Stimulated activated naive B cell treated with anti-CD40 and anti-IgM and Interleukin-4, amounts not matched to agents 10 μg/mL and 1 μg/mL and 100 μg/mL, for 72 hours (primary cell): ENCODE measurements around the gene AP5Z1.

Experiments used
- ATAC-seq, 2 donors: fragments of 150-1000 bp; cut with Tn5 transposase; replicated peaks; 2 replicates each; pipeline ENCODE4 v1.10.0; 2021; ENCODE audit warnings: moderate library complexity in 1 of 2
- DNase-seq: peaks from one replicate; pipeline ENCODE4 v3.0.0; 2021
- H3K27ac Mint-ChIP-seq: one replicate; pipeline ENCODE4 v1.8.0; 2022; ENCODE audit warnings: mild to moderate bottlenecking, mixed read lengths
- H3K27me3 Mint-ChIP-seq, 2 donors: one replicate each; pipeline ENCODE4 v1.8.0; 2022; ENCODE audit warnings: mixed read lengths in 2 of 2
- H3K36me3 Mint-ChIP-seq, 2 donors: one replicate each; pipeline ENCODE4 v1.8.0; 2022; ENCODE audit warnings: mixed read lengths in 2 of 2, mild to moderate bottlenecking in 1 of 2
- H3K4me1 Mint-ChIP-seq, 2 donors: one replicate each; pipeline ENCODE4 v1.8.0; 2022; ENCODE audit warnings: mixed read lengths in 2 of 2, mild to moderate bottlenecking in 1 of 2
- H3K4me3 Mint-ChIP-seq, 2 donors: one replicate each; pipeline ENCODE4 v1.8.0; 2022; ENCODE audit warnings: mild to moderate bottlenecking in 2 of 2, mixed read lengths in 2 of 2, moderate library complexity in 1 of 2
- H3K9me3 Mint-ChIP-seq, 2 donors: one replicate each; pipeline ENCODE4 v1.8.0; 2022; ENCODE audit warnings: mixed read lengths in 2 of 2, mild to moderate bottlenecking in 1 of 2

Gene AP5Z1

GRCh38 chr7:4739528-4739992, 35.9 kb upstream of the AP5Z1 start:
- H3K9me3 Mint-ChIP-seq = no peaks in the 10 kb centered on the region
- no peaks in the 10 kb centered on the region for H3K27me3 Mint-ChIP-seq
- peak overlapping the region; percentile 58 to 67 for H3K4me3 Mint-ChIP-seq
- H3K4me1 Mint-ChIP-seq = peaks cover 39 to 74% of the 10 kb centered on the region in 2 donors
- peaks cover 40 to 51% of the 10 kb centered on the region in 2 donors for H3K36me3 Mint-ChIP-seq
- peak; percentile 35 for DNase-seq
- peak; percentile 80 to 86 for ATAC-seq
- H3K27ac Mint-ChIP-seq = peak overlapping the region; percentile 90

GRCh38 chr7:4740796-4741195, 34.6 kb upstream of the AP5Z1 start:
- Mint-ChIP-seq H3K9me3 (no peaks in the 10 kb centered on the region), H3K27ac (peak overlapping the region; percentile 37), H3K27me3 (no peaks in the 10 kb centered on the region), H3K36me3 (peaks cover 43 to 47% of the 10 kb centered on the region in 2 donors), H3K4me1 (peaks cover 46 to 84% of the 10 kb centered on the region in 2 donors), H3K4me3 (no peak overlapping the region)
- DNase-seq (no peak), ATAC-seq (no peak)

- Mint-ChIP-seq H3K36me3 (peaks cover 45 to 52% of the 10 kb centered on the region in 2 donors), H3K4me1 (peaks cover 49 to 89% of the 10 kb centered on the region in 2 donors), H3K27me3 (no peaks in the 10 kb centered on the region), H3K9me3 (no peaks in the 10 kb centered on the region), H3K27ac (peak overlapping the region; percentile 81), H3K4me3 (no peak overlapping the region)
- DNase-seq = no peak
- no peak for ATAC-seq
These were observed 33.3 kb upstream of the AP5Z1 start for GRCh38 chr7:4742051-4742573.

- Mint-ChIP-seq H3K36me3 (peaks cover 47 to 52% of the 10 kb centered on the region in 2 donors), H3K4me1 (peaks cover 48 to 89% of the 10 kb centered on the region in 2 donors), H3K27me3 (no peaks in the 10 kb centered on the region), H3K9me3 (no peaks in the 10 kb centered on the region), H3K27ac (peak overlapping the region; percentile 81), H3K4me3 (no peak overlapping the region)
- no peak for ATAC-seq
- no peak for DNase-seq
These were observed 32.6 kb upstream of the AP5Z1 start for GRCh38 chr7:4742852-4743251.

- DNase-seq (peak; percentile 74), ATAC-seq (peak; percentile 80 to 84)
- peaks cover 46 to 86% of the 10 kb centered on the region in 2 donors for H3K4me1 Mint-ChIP-seq
- no peaks in the 10 kb centered on the region for H3K27me3 Mint-ChIP-seq
- H3K36me3 Mint-ChIP-seq = peaks cover 58 to 64% of the 10 kb centered on the region in 2 donors
- H3K27ac Mint-ChIP-seq = peak overlapping the region; percentile 97
- peak overlapping the region; percentile 72 to 86 for H3K4me3 Mint-ChIP-seq
- H3K9me3 Mint-ChIP-seq = no peaks in the 10 kb centered on the region
These were observed 30.8 kb upstream of the AP5Z1 start for GRCh38 chr7:4744391-4745264.

- H3K27me3 Mint-ChIP-seq = no peaks in the 10 kb centered on the region
- H3K9me3 Mint-ChIP-seq = no peaks in the 10 kb centered on the region
- H3K27ac Mint-ChIP-seq = peak overlapping the region; percentile 97
- H3K4me1 Mint-ChIP-seq = peaks cover 43 to 81% of the 10 kb centered on the region in 2 donors
- peaks cover 54 to 66% of the 10 kb centered on the region in 2 donors for H3K36me3 Mint-ChIP-seq
- ATAC-seq (peak; percentile 47 to 53), DNase-seq (no peak)
- peak overlapping the region; percentile 72 to 86 for H3K4me3 Mint-ChIP-seq
These were observed 30.0 kb upstream of the AP5Z1 start for GRCh38 chr7:4745265-4745919.

- ATAC-seq (peak; percentile 41 to 51), DNase-seq (no peak)
- no peaks in the 10 kb centered on the region for H3K9me3 Mint-ChIP-seq
- peaks cover 54 to 63% of the 10 kb centered on the region in 2 donors for H3K36me3 Mint-ChIP-seq
- peak overlapping the region; percentile 97 for H3K27ac Mint-ChIP-seq
- peak overlapping the region; percentile 72 to 86 for H3K4me3 Mint-ChIP-seq
- no peaks in the 10 kb centered on the region for H3K27me3 Mint-ChIP-seq
- H3K4me1 Mint-ChIP-seq = peaks cover 43 to 74% of the 10 kb centered on the region in 2 donors
These were observed 29.2 kb upstream of the AP5Z1 start for GRCh38 chr7:4745971-4746919.

GRCh38 chr7:4747013-4747412, 28.4 kb upstream of the AP5Z1 start:
- peaks cover 47 to 58% of the 10 kb centered on the region in 2 donors for H3K36me3 Mint-ChIP-seq

GRCh38 chr7:4747746-4748145, 27.7 kb upstream of the AP5Z1 start:
- ATAC-seq = no peak
- Mint-ChIP-seq H3K27me3 (no peaks in the 10 kb centered on the region), H3K9me3 (no peaks in the 10 kb centered on the region), H3K27ac (peak overlapping the region; percentile 2), H3K4me3 (no peak overlapping the region), H3K4me1 (peaks cover 40 to 63% of the 10 kb centered on the region in 2 donors), H3K36me3 (peaks cover 44 to 54% of the 10 kb centered on the region in 2 donors)
- DNase-seq = no peak

More at GRCh38 chr7:4747013-4747412, 28.4 kb upstream of the AP5Z1 start:
- no peak for DNase-seq
- Mint-ChIP-seq H3K27me3 (no peaks in the 10 kb centered on the region), H3K4me1 (peaks cover 38 to 68% of the 10 kb centered on the region in 2 donors), H3K4me3 (peak overlapping the region; percentile 17 to 58), H3K27ac (peak overlapping the region; percentile 97), H3K9me3 (no peaks in the 10 kb centered on the region)
- no peak for ATAC-seq

- H3K4me1 Mint-ChIP-seq = peaks cover 39 to 63% of the 10 kb centered on the region in 2 donors
- H3K27me3 Mint-ChIP-seq = no peaks in the 10 kb centered on the region
- DNase-seq (no peak), ATAC-seq (no peak)
- H3K9me3 Mint-ChIP-seq = no peaks in the 10 kb centered on the region
- peaks cover 42 to 54% of the 10 kb centered on the region in 2 donors for H3K36me3 Mint-ChIP-seq
- no peak overlapping the region for H3K4me3 Mint-ChIP-seq
- H3K27ac Mint-ChIP-seq = peak overlapping the region; percentile 89
These were observed 27.2 kb upstream of the AP5Z1 start for GRCh38 chr7:4748231-4748681.

GRCh38 chr7:4749363-4749762, 26.1 kb upstream of the AP5Z1 start:
- Mint-ChIP-seq H3K27me3 (no peaks in the 10 kb centered on the region), H3K4me3 (no peak overlapping the region), H3K36me3 (peaks cover 38 to 55% of the 10 kb centered on the region in 2 donors), H3K4me1 (peaks cover 40 to 60% of the 10 kb centered on the region in 2 donors), H3K9me3 (no peaks in the 10 kb centered on the region), H3K27ac (peak overlapping the region; percentile 89)
- ATAC-seq (no peak), DNase-seq (no peak)

GRCh38 chr7:4749798-4750197, 25.6 kb upstream of the AP5Z1 start:
- Mint-ChIP-seq H3K36me3 (peaks cover 36 to 53% of the 10 kb centered on the region in 2 donors), H3K27me3 (no peaks in the 10 kb centered on the region), H3K27ac (peak overlapping the region; percentile 25), H3K9me3 (no peaks in the 10 kb centered on the region), H3K4me3 (no peak overlapping the region), H3K4me1 (peaks cover 37 to 56% of the 10 kb centered on the region in 2 donors)
- ATAC-seq (no peak), DNase-seq (no peak)

- no peaks in the 10 kb centered on the region for H3K9me3 Mint-ChIP-seq
- no peaks in the 10 kb centered on the region for H3K27me3 Mint-ChIP-seq
- no peak overlapping the region for H3K4me3 Mint-ChIP-seq
- H3K27ac Mint-ChIP-seq = no peak overlapping the region
- H3K36me3 Mint-ChIP-seq = peaks cover 34 to 51% of the 10 kb centered on the region in 2 donors
- ATAC-seq = no peak
- peaks cover 24 to 41% of the 10 kb centered on the region in 2 donors for H3K4me1 Mint-ChIP-seq
- DNase-seq = no peak
These were observed 23.9 kb upstream of the AP5Z1 start for GRCh38 chr7:4751398-4751947.
